Endothelial cell of hepatic sinusoid (primary cell): ENCODE results near the gene OGG1.
"Not testable (repeated sequence)": the region's sequence is repeated elsewhere in the genome, so short reads cannot be mapped to it uniquely, and the experiment has no call there.

Source experiments
- in situ Hi-C: cut with HindIII; loops from 2 replicates; pipeline ENCODE4 v1.10.0; 2017; ENCODE audit warnings: low sequenced_read_pairs

Gene OGG1

GRCh38 chr3:9760779-9761505, 11.2 kb downstream of the OGG1 start:
- in situ Hi-C loops = no loop called here

DNA sequence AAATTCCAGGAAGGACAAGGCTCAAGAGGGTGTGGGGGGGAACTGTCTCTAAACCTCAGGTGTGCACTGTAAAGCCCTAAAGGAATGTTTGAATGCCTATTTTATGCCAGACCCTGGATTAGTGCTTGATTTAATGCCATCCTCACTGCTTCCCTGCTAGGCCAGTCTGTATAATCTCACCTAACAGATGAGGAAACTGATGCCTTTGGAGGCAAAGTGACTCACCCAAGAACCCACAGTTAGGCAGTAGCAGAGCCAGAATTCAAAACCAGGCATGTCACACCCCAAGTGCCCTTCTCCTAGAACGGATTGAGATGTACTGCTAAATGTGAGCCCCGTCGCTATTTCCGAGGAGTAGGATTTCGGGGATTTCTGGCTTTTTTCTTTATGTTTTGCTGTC, 12.2 kb downstream of the OGG1 start:
- in situ Hi-C loops = no loop called here

- in situ Hi-C loops = no loop called here
Measured at GRCh38 chr3:9762871-9763270, 13.1 kb downstream of the OGG1 start.

GRCh38 chr3:9765865-9766264, 16.1 kb downstream of the OGG1 start:
- in situ Hi-C loops = no loop called here

DNA sequence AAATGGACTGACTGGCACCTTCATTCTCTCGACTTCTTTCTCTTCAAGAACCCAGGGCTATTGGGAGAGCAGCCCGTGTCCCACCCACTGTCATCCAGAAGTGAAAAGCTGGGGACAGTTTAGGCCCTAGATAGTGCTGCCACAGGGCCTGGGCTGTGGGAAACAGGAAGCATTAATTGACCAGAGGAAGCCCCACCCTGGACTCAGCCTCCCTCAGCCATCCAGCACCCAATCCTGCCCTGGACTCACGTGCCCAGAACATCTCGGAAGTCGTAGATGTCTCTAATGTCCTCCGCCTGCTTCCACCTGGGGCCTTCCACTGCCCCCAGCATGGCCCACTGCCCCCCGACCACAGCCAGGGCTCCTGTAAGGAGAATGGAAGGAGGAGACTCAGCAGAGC, 17.7 kb downstream of the OGG1 start:
- in situ Hi-C loops = no loop called here

GRCh38 chr3:9768141-9768775, 18.5 kb downstream of the OGG1 start:
- in situ Hi-C loops = no loop called here

DNA sequence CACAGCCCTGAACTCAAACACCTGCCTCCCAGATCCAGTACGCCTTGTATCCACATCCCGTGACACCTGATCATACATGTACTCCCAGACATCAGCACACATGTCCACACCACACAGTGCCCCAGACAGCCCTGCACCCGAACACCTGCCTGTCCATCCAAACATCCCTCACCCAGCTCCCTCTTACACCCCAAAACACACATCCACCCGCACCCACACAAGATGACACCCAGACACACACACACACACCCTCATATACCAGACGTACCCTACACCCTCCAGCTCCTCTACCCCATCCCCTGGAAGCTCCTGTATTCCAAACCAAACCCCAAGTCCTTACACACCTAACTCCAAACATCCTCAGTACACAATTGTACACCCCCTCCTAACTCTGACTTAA, 19.3 kb downstream of the OGG1 start:
- in situ Hi-C loops = no loop called here

DNA sequence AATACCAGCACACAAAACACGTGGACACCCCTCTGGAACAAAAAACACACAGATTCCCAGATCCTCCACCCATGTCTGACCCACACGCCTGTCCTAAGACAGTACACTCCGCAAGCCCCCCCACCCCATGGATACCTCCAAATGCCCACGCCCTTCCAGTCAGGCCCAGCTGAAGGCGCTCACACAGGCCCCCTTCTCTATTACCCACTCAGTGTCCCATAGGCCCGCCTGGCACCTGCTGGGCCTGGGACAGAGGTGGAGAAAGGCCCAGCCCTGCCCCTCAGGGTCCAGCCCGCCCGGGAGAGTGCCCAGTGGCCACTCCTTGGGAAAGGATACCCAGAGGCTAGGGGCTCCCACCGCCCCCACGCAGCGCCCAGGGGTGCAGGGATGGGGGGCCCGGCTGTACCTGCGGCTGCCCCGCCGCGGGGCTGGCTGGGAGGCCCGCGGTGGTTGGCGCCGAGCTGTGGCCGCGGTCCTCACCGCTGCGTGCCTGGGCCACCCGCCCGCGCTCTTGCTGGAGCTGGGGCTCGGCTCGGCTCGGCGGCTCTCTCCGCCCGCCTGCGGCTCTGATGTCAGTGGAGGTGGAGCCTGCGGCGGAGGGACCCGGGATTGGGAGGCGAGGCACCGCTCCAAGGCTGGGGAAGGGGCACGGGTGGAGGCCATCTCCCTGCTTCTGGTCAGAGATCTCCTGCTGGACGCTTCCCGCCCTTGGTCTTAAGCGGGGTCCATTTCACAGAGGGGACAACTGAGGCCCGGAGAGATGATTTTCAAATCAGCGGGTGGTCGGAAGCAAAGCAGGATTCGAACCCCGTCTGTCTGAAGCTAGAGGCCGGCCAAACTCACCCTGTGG, 19.9 kb downstream of the OGG1 start, which contains the start of gene CAMK1:
Gene CAMK1, minus strand, starts transcription at position 522 of the 850 bp plus-strand sequence. CDS start 2,198 bp downstream, outside the sequence.
- in situ Hi-C loops = no loop called here

DNA sequence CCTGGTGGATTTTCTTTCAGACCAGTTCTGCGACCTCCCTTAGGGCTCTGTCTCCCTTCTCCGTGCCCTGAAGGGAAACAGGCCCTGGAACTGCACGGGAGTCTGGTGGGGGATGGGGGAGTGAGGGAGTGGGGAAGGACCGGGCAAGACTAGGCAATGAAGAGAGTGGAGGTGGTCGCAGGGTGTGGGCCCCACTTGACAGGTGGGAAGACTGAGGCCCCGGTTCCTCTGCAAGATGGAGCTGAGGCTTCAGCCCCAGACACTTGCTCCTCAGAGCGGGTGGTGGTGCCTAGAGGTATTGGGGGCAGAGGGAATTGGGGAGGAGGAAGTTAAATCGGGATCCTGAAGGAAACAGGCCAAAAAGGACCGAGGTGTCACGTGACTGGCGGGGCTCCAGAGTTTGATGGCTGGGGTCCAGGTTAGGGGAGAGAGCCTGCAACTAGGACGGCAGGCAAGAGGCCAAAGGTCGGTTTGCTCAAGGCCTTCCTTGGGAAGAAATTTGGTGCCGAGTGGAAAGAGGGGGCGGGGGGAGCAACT, 20.6 kb downstream of the OGG1 start:
- in situ Hi-C loops = no loop called here

DNA sequence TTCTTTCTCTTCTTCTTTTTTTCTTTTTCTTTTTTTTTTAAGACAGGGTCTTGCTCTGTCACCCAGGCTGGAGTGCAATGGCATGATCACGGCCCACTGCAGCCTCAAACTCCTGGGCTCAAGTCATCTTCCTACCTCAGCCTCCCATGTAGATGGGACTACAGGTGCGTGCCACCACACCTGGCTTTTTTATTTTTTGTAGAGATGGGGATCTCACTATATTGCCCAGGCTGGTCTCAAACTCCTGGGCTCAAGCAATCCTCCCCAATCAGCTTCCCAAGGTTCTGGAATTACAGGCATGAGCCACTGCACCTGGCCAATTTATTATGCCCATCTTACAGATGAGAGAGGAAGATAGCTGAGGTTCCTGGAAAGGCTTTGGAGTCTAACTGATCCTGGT, 21.3 kb downstream of the OGG1 start:
- in situ Hi-C loops = not testable (repeated sequence)

GRCh38 chr3:9776896-9777693, 27.3 kb downstream of the OGG1 start:
- in situ Hi-C loops = no loop called here

GRCh38 chr3:9777694-9778021, 27.9 kb downstream of the OGG1 start:
- in situ Hi-C loops = no loop called here

DNA sequence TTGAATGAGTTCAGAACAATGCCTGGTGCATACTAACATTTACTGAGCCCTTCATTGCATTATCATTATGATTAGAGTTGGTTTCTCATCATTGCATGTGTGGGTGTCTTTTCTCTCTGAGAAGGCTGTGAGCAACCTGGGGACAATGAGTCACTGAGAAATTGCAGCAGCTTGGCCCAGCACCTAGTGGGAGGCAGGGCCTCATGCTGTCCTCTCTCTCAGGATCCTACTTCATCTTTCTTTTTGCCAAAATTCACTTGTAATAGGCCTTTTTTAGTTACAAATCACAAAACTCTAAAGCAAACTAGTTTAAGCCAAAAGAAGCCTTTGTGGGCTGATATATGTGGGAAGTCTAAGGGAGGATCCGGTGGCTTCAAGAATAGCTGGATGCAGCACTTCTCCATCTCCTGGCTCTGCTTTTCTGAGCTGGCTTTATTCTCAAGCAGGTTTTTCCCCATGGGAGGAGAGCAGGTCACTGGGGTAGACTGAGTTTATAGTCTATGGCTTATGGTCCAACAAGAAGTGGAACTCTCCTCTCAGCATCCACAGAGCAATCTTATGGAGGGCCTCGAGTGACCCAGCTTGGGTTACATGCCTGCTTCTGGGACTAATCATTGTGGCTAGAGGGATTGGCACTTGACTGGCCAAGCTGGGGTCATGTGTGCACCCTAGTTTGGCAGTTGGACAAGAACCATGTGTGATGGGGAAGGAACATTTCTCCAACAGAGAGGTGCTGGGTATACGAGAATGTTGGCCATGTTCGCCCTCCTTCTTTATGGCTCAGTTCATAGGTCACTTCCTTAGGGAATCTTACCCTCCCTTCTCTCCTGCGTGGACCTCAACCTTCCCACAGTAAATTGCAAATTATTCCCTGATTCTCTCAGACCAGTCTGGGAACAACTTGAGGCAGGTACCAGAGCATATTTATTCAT, 28.7 kb downstream of the OGG1 start:
- in situ Hi-C loops = no loop called here

DNA sequence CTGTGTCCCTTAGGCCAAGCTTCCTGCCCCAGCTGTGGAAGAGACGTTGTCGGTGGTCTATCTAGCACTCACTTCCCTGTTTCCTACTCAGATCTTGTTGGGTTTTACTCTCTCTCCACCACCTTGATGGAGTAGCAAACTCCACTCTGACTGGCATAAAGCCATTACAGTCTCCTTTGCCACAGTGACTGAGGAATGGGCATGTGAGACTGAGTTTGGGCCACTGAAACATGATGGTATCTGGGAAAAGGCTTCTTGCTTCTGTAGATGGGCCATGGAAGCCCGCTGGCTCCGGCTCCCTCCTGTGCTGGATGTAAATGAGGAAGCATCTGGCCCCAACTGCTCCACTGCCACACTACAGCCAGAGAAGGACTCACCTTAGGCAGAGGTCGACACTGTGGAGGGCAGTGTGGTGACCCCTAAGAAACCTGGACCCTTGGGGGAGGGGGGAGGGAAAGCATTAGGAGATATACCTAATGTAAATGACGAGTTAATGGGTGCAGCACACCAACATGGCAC, 29.4 kb downstream of the OGG1 start:
- in situ Hi-C loops = no loop called here

DNA sequence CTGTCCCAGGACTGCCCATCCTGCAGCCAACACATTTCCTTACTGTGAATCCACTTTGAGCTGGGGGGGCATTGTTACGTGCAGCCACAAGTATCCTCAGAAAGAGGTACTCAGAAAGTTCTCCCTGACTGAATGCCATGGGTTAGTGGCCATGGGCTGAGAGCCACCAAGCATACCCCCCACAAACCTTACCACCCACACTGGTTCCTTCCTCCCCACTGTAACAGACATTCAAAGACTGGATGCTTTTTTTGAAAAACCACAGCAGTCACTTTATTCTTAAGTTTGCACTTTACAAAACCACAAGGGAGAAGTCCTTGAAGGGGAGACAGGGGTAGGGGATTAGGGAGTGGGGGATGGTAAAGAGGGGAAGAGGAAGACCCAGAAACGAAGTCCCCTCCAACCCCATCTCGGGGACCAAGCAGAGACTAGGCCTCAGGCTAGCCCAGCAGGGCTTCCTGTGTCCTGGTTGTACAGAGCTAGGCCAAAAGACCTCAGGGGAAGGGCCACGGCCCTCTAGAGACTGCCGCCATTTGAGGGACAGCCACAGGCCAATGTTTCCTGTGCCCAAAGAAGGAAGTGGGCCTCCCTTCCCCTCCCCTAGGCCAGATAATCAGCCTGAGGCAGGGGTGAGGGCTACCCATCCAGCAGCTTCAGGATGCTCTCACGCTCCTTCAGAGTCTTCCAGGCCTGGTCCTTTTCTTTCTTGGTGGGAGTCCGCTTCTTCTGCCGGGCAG, 30.1 kb downstream of the OGG1 start:
- in situ Hi-C loops = no loop called here

GRCh38 chr3:9780458-9780812, 30.7 kb downstream of the OGG1 start:
- in situ Hi-C loops = no loop called here

DNA sequence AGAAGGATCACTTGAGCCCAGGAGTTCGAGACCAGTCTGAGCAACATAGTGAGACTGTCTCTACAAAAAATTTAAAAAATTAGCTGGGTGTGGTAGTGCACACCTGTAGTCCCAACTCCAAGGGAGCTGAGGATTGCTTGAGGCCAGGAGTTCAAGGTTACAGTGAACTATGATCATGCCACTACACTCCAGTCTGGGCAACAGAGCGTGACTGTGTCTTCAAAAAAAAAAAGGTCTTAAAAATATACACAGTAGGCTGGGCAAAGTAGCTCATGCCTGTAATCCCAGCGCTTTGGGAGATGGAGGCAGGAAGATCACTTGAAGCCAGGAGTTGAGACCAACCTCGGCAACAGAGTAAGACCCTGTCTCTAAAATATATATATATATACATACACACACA, 31.2 kb downstream of the OGG1 start:
- in situ Hi-C loops = no loop called here

DNA sequence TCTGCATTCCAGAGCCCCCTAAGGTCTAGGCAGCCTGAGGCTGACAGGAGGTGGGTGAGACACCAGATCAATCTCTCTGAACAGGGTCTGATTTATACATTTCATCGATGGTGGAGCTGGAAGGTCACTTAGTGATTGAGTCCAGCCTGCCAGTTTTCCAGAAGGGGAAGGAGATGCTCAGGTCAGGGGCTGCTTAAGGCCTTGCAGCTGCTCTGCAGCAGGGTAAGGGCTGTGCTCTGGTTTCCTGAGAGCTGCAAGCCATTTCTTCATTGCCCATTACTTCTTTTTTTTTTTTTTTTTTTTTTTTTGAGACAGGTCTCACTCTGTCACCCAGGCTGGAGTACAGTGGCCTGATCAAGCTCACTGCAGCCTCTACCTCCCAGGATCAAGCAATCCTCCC, 31.8 kb downstream of the OGG1 start:
- in situ Hi-C loops = no loop called here
